Right atrium auricular region (tissue), 2 donors: Measurements from ENCODE around the gene MOV10L1. TPM values are rescaled to one million over a fixed set of nuclear protein-coding genes. Genes with fewer than 3 reads are reported as not detected.

ENCODE experiments used
- DNase-seq: peaks from one replicate; pipeline ENCODE4 v3.0.0-alpha.2; 2019; ENCODE audit warnings: low spot score
- H3K27ac ChIP-seq, 2 donors: fragments of 200-600 bp; sonication (generic); 1 replicate in 1 of 2; 2 replicates in 1 of 2; pipeline ENCODE4 v1.5.1; 2016 to 2019
- H3K27me3 ChIP-seq, 2 donors: fragments of 200-600 bp; sonication (generic); one replicate each; pipeline versions ENCODE4 v1.5.1 to v1.6.0; 2017 to 2019
- H3K36me3 ChIP-seq: fragments of 200-600 bp; sonication (generic); one replicate; pipeline ENCODE4 v1.5.1; 2016
- H3K4me1 ChIP-seq, 2 donors: fragments of 200-600 bp; sonication (generic); one replicate each; pipeline versions ENCODE4 v1.5.1 to v1.6.0; 2017 to 2019
- H3K4me3 ChIP-seq, 2 donors: fragments of 200-600 bp; sonication (generic); 1 replicate in 1 of 2; 2 replicates in 1 of 2; pipeline ENCODE4 v1.5.1; 2017 to 2019; ENCODE audit warnings: mild to moderate bottlenecking in 1 of 2, moderate library complexity in 1 of 2
- H3K9me3 ChIP-seq, 2 donors: fragments of 200-600 bp; sonication (generic); one replicate each; pipeline ENCODE4 v1.5.1; 2019
- CTCF ChIP-seq, 2 donors: fragments of 200-600 bp; sonication (generic); IDR thresholded peaks; one replicate each; pipeline ENCODE4 v1.5.1; 2019; ENCODE audit warnings: antibody characterized with exemption in 2 of 2
- total RNA-seq, 2 donors: library from RNA; depleted of rRNA; stranded (reverse); fragments of >200 nt; gene quantifications; one replicate each; pipeline ENCODE4 v1.1.0, GENCODE V29; 2016

MOV10L1 gene
- total RNA-seq = 1 to 10 TPM in 1 of 2 donors, under 1 TPM in 1; 0.43 to 1.1 TPM

GRCh38 chr22:50089682-50090411, at the start of gene MOV10L1:
MOV10L1 (plus strand) TSS chr22:50090006; CDS start chr22:50090089, 83 bp downstream.
- TF ChIP-seq CTCF (IDR thresholded peaks at IDR 0.05) = no peak
- peak; percentile 64 for DNase-seq
- peaks cover 3% of the 10 kb centered on the region in 2 donors for H3K27me3 ChIP-seq

GRCh38 chr22:50040717-50041116, 49.1 kb upstream of the MOV10L1 start:
- H3K9me3 ChIP-seq = peaks cover 0 to 15% of the 10 kb centered on the region in 2 donors
- no peak overlapping the region for H3K4me3 ChIP-seq
- no peak for TF ChIP-seq CTCF (IDR thresholded peaks at IDR 0.05)
- no peaks in the 10 kb centered on the region for H3K27me3 ChIP-seq
- H3K4me1 ChIP-seq = no peaks in the 10 kb centered on the region
- H3K36me3 ChIP-seq = no peaks in the 10 kb centered on the region
- DNase-seq = no peak
- no peak overlapping the region for H3K27ac ChIP-seq

More at GRCh38 chr22:50089682-50090411, at the start of gene MOV10L1:
- H3K27ac ChIP-seq = no peak within 1 kb of the TSS
- no peak within 1 kb of the TSS for H3K4me3 ChIP-seq
- H3K9me3 ChIP-seq = peaks cover 0 to 17% of the 10 kb centered on the region in 2 donors
- H3K36me3 ChIP-seq = no peaks in the 10 kb centered on the region
- H3K4me1 ChIP-seq = peaks cover 0 to 3% of the 10 kb centered on the region in 2 donors

- no peak overlapping the region for H3K4me3 ChIP-seq
- H3K27ac ChIP-seq = no peak overlapping the region
- no peaks in the 10 kb centered on the region for H3K36me3 ChIP-seq
- TF ChIP-seq CTCF (IDR thresholded peaks at IDR 0.05) = no peak
- no peak for DNase-seq
- no peaks in the 10 kb centered on the region for H3K27me3 ChIP-seq
- no peaks in the 10 kb centered on the region for H3K4me1 ChIP-seq
- peaks cover 0 to 15% of the 10 kb centered on the region in 2 donors for H3K9me3 ChIP-seq
Measured at GRCh38 chr22:50041361-50042065, 48.3 kb upstream of the MOV10L1 start.

- H3K27ac ChIP-seq = no peak overlapping the region
- DNase-seq = no peak
- H3K27me3 ChIP-seq = no peaks in the 10 kb centered on the region
- no peaks in the 10 kb centered on the region for H3K36me3 ChIP-seq
- H3K4me1 ChIP-seq = no peaks in the 10 kb centered on the region
- TF ChIP-seq CTCF (IDR thresholded peaks at IDR 0.05) = no peak
- H3K9me3 ChIP-seq = no peaks in the 10 kb centered on the region
- H3K4me3 ChIP-seq = no peak overlapping the region
Measured at GRCh38 chr22:50044485-50045118, 45.2 kb upstream of the MOV10L1 start.

GRCh38 chr22:50045211-50046018, 44.4 kb upstream of the MOV10L1 start:
- Histone ChIP-seq H3K36me3 (no peaks in the 10 kb centered on the region), H3K9me3 (no peaks in the 10 kb centered on the region), H3K27ac (no peak overlapping the region), H3K4me1 (no peaks in the 10 kb centered on the region), H3K4me3 (no peak overlapping the region), H3K27me3 (no peaks in the 10 kb centered on the region)
- no peak for TF ChIP-seq CTCF (IDR thresholded peaks at IDR 0.05)
- no peak for DNase-seq
